ENCODE results near the gene TCFL5.

The TCFL5 gene

DNA sequence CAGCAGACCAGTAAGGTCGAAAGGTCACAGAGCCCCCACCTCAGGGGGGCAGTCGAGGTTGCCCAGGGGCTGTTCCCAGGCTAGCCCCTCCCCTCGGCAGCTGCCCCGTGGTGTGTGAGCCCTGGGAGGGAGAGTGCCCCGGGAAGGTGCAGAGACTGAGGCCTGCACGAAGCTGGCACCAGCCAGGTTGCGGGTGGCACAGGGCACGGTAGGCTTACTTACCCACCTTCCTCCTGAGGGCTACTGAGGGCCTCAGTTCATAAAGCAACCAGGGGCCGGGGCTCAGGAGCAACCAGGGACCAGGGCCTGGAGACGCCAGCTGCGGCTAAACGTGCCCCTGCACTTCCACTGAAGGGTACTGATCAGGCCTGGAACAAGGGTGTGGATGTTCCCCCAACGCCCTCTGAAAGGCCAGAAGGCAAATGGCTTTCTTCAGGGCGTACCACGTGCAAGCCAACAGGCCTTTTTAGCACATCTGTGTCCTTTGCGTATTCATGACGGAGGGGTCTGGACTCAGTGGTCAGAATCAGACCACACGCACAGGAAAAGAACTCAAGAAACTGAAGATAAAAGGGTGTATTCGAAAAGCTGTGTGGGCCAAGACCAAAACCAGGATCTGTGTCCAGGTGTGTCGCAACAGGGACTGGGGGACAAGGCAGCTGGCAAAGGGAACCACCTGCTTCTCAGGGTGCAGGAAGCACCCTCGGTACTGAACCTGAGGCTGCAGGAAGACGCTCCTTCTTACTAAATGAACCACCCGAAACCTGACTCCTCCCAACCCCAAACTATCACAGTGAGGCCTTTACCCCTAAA is 24.5 kb upstream of the TCFL5 start:
- peaks cover 74% of the 10 kb centered on the region for H3K36me3 ChIP-seq (ENCODE audit: insufficient read depth, low read length)
- no peaks in the 10 kb centered on the region for H3K27me3 ChIP-seq (ENCODE audit: insufficient read depth, low read length)
- no peak overlapping the region for H3K27ac ChIP-seq (ENCODE audit: low read depth, low read length, poor library complexity, severe bottlenecking)
- no peaks in the 10 kb centered on the region for H3K9me2 ChIP-seq (ENCODE audit: low read depth, low read length)
- H3K4me1 ChIP-seq (ENCODE audit: insufficient read depth, low read length, severe bottlenecking): no peaks in the 10 kb centered on the region
- H4K20me1 ChIP-seq (ENCODE audit: insufficient read depth, low read length): no peaks in the 10 kb centered on the region
- no peak overlapping the region for H2AFZ ChIP-seq (ENCODE audit: low read length)
- TF ChIP-seq, protein P1, sequence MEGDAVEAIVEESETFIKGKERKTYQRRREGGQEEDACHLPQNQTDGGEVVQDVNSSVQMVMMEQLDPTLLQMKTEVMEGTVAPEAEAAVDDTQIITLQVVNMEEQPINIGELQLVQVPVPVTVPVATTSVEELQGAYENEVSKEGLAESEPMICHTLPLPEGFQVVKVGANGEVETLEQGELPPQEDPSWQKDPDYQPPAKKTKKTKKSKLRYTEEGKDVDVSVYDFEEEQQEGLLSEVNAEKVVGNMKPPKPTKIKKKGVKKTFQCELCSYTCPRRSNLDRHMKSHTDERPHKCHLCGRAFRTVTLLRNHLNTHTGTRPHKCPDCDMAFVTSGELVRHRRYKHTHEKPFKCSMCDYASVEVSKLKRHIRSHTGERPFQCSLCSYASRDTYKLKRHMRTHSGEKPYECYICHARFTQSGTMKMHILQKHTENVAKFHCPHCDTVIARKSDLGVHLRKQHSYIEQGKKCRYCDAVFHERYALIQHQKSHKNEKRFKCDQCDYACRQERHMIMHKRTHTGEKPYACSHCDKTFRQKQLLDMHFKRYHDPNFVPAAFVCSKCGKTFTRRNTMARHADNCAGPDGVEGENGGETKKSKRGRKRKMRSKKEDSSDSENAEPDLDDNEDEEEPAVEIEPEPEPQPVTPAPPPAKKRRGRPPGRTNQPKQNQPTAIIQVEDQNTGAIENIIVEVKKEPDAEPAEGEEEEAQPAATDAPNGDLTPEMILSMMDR (IDR thresholded peaks at IDR 0.05; ENCODE audit: low read length): no peak
- no peak for TF ChIP-seq EZH2 (IDR thresholded peaks at IDR 0.05; ENCODE audit: borderline replicate concordance, low read length)
- no peak overlapping the region for H3K4me3 ChIP-seq (ENCODE audit: low read depth, low read length, poor library complexity, severe bottlenecking)
- no peaks in the 10 kb centered on the region for H3K79me2 ChIP-seq (ENCODE audit: insufficient read depth, low read length)
- no peak overlapping the region for H3K9ac ChIP-seq (ENCODE audit: low read length)
- no peak overlapping the region for H3K4me2 ChIP-seq (ENCODE audit: low read length)
- H3F3A ChIP-seq (ENCODE audit: insufficient read depth, low read length): no peaks in the 10 kb centered on the region
- H3K9me3 ChIP-seq (ENCODE audit: low read length): no peaks in the 10 kb centered on the region

DNA sequence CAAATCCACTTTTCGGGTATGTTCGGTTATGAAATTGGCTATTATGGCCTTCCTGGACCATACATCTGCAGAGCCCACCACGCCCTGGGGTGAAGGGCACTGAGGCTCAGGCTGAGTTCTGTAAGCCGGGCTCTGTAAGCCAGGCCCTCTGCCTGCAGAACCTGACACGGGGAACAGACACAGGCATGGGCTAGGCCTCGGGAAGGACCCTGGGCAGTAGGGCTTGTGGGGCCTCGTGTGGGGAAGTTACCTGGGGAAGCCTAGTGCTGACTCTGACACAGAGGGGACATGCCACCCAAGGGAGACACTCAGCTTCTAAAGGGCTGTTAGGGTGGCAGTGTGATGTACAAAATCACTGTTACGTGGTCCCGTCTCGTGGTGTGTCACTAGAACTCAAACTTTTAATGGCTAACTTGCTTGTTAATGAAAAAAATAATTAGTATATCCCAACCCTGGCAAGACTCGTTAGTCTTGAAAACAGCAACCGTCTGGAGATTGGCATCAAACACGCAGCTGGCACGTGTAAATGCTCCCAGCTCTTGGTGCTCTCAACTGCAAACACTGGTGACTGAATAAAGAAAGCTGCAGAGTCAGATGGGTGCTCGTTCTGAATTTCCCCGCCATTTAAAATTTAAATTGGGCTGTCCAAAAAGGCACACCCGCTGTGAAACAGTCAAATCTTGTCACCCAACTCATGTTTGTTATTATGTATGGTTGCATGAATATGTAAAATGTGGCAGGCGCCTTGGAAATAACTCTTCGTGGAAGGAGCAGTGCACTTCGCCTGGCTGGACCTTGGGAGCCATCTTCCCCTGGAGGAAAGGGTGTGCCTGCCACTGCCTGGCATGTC is 23.6 kb upstream of the TCFL5 start:
- no peak for TF ChIP-seq EZH2 (IDR thresholded peaks at IDR 0.05; ENCODE audit: borderline replicate concordance, low read length)
- TF ChIP-seq, protein P1 (IDR thresholded peaks at IDR 0.05; ENCODE audit: low read length): no peak
- H3K4me2 ChIP-seq (ENCODE audit: low read length): no peak overlapping the region
- H3K9ac ChIP-seq (ENCODE audit: low read length): no peak overlapping the region
- H3F3A ChIP-seq (ENCODE audit: insufficient read depth, low read length): no peaks in the 10 kb centered on the region
- no peaks in the 10 kb centered on the region for H4K20me1 ChIP-seq (ENCODE audit: insufficient read depth, low read length)
- H3K4me3 ChIP-seq (ENCODE audit: low read depth, low read length, poor library complexity, severe bottlenecking): no peak overlapping the region
- no peak overlapping the region for H2AFZ ChIP-seq (ENCODE audit: low read length)
- no peak overlapping the region for H3K27ac ChIP-seq (ENCODE audit: low read depth, low read length, poor library complexity, severe bottlenecking)
- H3K9me2 ChIP-seq (ENCODE audit: low read depth, low read length): no peaks in the 10 kb centered on the region
- peaks cover 73% of the 10 kb centered on the region for H3K36me3 ChIP-seq (ENCODE audit: insufficient read depth, low read length)
- H3K79me2 ChIP-seq (ENCODE audit: insufficient read depth, low read length): no peaks in the 10 kb centered on the region
- no peaks in the 10 kb centered on the region for H3K4me1 ChIP-seq (ENCODE audit: insufficient read depth, low read length, severe bottlenecking)
- H3K9me3 ChIP-seq (ENCODE audit: low read length): no peaks in the 10 kb centered on the region
- H3K27me3 ChIP-seq (ENCODE audit: insufficient read depth, low read length): no peaks in the 10 kb centered on the region

DNA sequence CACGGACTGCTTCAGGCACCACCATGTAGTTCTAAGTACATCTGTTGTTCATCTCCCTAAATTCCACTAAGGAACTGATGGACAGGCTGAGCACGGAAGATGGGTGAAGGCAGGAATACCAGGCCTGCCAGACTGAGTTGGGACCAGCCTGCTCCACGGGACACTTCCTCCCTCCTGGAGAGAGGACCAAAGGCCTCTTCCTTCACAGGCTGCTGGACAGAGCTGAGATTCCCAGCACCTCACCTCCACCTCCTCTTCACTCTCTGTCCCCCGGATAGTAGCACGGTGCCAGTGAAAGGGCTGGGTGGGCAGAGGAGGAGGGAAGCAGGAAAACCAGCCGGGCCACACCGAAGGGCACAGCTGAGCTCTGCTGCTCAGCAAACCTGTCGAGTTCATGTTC is 22.9 kb upstream of the TCFL5 start:
- Histone ChIP-seq H3K9me2 (ENCODE audit: low read depth, low read length) (no peaks in the 10 kb centered on the region), H3K9me3 (ENCODE audit: low read length) (no peaks in the 10 kb centered on the region), H3K27ac (ENCODE audit: low read depth, low read length, poor library complexity, severe bottlenecking) (no peak overlapping the region), H3K79me2 (ENCODE audit: insufficient read depth, low read length) (no peaks in the 10 kb centered on the region), H2AFZ (ENCODE audit: low read length) (no peak overlapping the region), H3K4me3 (ENCODE audit: low read depth, low read length, poor library complexity, severe bottlenecking) (no peak overlapping the region), H3K9ac (ENCODE audit: low read length) (no peak overlapping the region), H3K27me3 (ENCODE audit: insufficient read depth, low read length) (no peaks in the 10 kb centered on the region), H3F3A (ENCODE audit: insufficient read depth, low read length) (no peaks in the 10 kb centered on the region), H3K4me1 (ENCODE audit: insufficient read depth, low read length, severe bottlenecking) (no peaks in the 10 kb centered on the region), H3K4me2 (ENCODE audit: low read length) (no peak overlapping the region), H4K20me1 (ENCODE audit: insufficient read depth, low read length) (no peaks in the 10 kb centered on the region), H3K36me3 (ENCODE audit: insufficient read depth, low read length) (peaks cover 69% of the 10 kb centered on the region)
- TF ChIP-seq, protein P1 (IDR thresholded peaks at IDR 0.05; ENCODE audit: low read length): no peak
- TF ChIP-seq EZH2 (IDR thresholded peaks at IDR 0.05; ENCODE audit: borderline replicate concordance, low read length): no peak

All from OCI-LY1 (cell line).